ENCODE data around the gene ATG4D. TPM values are rescaled to one million over a fixed set of nuclear protein-coding genes. Genes with fewer than 3 reads are reported as not detected.

ATG4D gene
- total RNA-seq, 1 donor from 2014 or later, result 47.6 TPM

DNA sequence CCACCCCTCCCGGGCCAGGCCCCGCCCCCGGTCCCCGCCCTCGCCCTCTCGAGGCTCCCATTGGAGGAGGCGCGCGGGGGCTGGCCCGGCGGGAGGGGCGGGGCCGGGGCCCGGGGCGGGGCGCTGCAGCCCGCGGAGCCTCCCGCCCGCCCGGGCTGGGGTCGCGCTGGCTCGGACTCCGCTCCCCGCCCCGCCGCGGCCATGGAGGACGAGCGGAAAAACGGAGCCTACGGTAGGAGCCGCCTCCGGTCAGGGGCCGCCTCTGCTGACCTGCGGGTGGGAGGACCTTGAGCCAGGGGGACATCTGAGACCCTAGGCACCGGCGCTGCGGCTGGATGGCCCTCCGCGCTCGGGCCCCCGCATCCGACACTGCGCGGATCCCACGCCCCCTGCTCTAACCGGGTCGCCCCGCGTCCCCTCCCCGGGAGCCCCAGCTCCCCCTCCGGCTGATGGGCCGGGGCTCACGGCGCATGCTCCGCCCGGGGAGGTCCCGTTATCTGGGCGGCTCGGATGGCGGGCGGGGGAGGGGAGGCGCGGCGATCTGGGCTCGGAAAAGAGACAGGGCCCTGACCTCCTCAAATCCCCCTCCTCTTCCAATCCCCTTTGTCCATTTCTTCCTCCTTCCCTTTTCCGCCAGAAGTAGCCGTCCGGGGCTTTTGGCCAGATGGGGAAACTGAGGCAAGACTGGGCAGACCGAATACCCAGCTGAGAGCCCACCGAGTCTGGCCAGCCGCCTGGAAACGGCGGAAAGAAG lies 58.8 kb downstream of the ATG4D start:
- peak; percentile 94 for DNase-seq (ENCODE audit: low spot score)
- intact Hi-C loops (cut with DNase I), result no loop called here

Small RNAs within 50 kb of the gene (microRNA-seq; reads per million reads assigned to microRNA genes)
- not detected for gene MIR1238

Other genes starting within 250 kb of the ATG4D start
- gene ZGLP1, start 234.1 kb upstream of the ATG4D start, total RNA-seq, result 1.9 TPM
- 16.9 TPM for gene FDX2, start 227.9 kb upstream of the ATG4D start, total RNA-seq
- 17.8 TPM for gene RAVER1, start 210.4 kb upstream of the ATG4D start, total RNA-seq
- 14.4 TPM for gene ICAM3, start 204.3 kb upstream of the ATG4D start, total RNA-seq
- gene TYK2, start 163.3 kb upstream of the ATG4D start, total RNA-seq, result 66.2 TPM
- 140 TPM for gene CDC37, start 140.4 kb upstream of the ATG4D start, total RNA-seq
- gene PDE4A, start 123.4 kb upstream of the ATG4D start, total RNA-seq, result 8.2 TPM
- 66.7 TPM for gene KEAP1, start 40.5 kb upstream of the ATG4D start, total RNA-seq
- 0.75 TPM for gene S1PR5, start 26.5 kb upstream of the ATG4D start, total RNA-seq
- gene KRI1, start 22.1 kb downstream of the ATG4D start, total RNA-seq, result 10.8 TPM
- 14.9 TPM for gene CDKN2D, start 25.1 kb downstream of the ATG4D start, total RNA-seq
- gene AP1M2, start 43.4 kb downstream of the ATG4D start, total RNA-seq, result not detected
- gene SLC44A2, start 81.6 kb downstream of the ATG4D start, total RNA-seq, result 114 TPM
- gene ILF3, start 110.4 kb downstream of the ATG4D start, total RNA-seq, result 115 TPM
- 24.9 TPM for gene QTRT1, start 157.5 kb downstream of the ATG4D start, total RNA-seq
- gene DNM2, start 174.2 kb downstream of the ATG4D start, total RNA-seq, result 138 TPM